HG03469 (cell line): Measurements from ENCODE around the gene OR52M1.

Experiments
- ATAC-seq: cut with Tn5 transposase; IDR thresholded peaks from one replicate; pipeline ENCODE4 v1.9.1; 2021; ENCODE audit warnings: mild to moderate bottlenecking, moderate library complexity, moderate number of reproducible peaks; ENCODE audit not compliant: unreplicated experiment

The OR52M1 gene

DNA sequence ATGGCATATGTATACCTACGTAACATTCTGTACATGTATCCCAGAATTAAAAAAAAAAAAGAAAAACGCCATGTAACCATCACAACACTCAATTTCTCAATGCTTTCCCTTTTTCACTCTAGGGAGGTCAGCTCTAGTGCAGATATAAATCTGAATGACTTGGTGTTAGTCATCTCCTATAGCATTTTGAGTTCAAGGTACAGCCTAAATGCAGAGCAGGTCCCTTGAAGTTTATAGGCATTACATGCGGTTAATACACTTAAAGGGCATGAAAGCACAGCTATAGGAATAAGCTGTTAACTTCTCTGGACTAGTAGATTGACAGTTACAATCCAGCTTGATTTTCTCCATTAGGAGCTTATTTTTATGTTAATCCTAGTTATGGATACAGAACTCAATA, 20.4 kb downstream of the OR52M1 start:
- ATAC-seq = no peak

DNA sequence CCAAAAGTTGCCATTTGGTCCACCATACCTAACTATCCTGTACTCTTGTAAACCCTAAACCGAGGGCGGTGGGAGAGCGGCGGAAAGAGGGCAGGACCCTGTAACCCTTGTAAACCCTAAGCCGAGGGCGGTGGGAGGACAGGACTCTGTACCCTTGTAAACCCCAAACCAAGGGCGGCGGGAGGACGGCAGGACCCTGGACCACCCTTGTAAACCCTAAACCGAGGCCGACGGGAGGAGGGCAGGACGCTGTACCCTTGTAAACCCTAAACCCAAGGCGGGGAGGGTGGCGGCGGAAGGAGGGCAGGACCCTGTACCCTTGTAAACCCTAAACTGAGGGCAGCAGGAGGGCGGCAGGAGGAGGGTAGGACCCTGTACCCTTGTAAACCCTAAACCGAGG, 24.1 kb downstream of the OR52M1 start:
- ATAC-seq = no peak

DNA sequence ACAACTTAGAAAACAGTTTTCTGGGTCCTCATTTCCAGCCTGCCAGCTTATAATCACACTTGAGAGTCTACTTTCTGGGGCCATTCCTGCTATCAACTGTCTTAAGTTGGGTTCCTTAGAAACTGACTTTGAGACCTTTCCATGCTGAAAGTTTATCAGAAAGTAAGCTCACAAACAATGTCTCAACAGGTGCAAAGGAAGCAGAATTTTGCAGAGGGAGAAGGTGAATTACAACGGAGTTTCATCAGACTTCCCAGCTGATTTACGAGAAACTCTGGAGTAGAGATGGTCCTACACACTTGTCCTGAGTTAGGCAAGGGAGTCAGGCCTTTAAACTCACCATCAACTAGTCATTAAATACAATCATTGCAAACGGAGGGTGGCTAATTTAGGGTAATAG, 31.9 kb downstream of the OR52M1 start:
- ATAC-seq = no peak

GRCh38 chr11:4577761-4578160, 32.8 kb downstream of the OR52M1 start:
- no peak for ATAC-seq

DNA sequence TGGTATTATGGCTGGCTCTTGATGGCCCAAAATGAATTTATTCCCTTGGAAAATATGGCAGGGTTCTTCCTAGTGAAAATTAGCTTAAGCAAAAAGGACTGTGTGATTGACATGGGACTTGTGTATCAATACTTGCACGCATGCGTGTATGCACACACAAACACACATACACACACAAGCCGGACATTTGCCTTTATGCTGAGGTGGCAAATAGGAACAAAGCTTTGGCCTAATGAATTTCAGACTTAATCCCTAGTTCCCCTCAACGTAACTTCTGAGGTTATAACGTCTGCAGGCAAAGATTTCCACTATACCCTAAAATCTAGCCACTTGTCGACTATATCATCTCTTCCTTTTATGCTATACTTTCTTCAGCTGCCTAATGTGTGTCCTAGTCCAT, 33.6 kb downstream of the OR52M1 start:
- ATAC-seq = no peak

DNA sequence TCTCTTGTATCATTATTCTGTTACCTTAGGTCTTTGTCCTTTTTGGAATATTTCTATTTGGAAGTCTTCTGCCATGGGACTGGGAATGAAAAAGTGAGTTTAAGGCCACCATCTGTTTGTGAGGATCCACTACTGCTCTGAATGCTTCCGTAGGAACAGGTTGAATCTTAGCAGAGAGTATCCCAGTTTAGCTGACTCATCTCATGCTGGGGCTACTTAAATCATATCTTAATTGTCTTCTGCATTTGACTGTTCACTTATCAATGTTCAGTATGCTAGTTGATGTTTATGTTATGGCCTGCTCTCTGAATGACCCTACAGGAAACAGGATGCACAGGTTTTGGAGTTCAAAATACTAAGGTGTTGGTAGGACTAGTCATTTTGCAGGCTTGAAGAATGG, 35.1 kb downstream of the OR52M1 start:
- ATAC-seq = no peak

DNA sequence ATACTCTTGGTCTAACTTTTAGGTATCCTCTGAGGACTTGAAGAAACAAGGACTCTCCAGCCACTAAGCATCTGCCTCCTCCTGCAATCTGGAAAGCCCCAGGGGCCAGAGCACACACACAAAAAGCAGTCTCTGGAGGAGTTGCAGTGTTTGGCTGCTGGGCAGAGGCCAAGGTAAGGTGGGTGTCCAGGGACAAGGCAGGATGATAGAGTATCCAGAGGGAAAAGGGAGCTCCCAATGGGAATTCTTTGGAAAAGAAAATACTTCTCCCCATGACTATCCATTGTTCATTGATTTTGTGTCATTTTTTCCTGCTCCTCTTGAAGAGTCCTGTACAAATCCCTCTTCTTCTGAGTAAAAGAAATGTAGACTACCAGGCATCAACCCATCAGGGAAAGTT, 36.5 kb downstream of the OR52M1 start, which contains the start of gene OR52I2:
Gene OR52I2, plus strand, starts transcription at position 301 of the 400 bp plus-strand sequence.
- no peak for ATAC-seq

GRCh38 chr11:4589017-4589416, 44.0 kb downstream of the OR52M1 start:
- ATAC-seq = no peak

GRCh38 chr11:4593739-4594138, 48.7 kb downstream of the OR52M1 start, which contains the start of gene OR52I1:
Gene OR52I1, plus strand, starts transcription at chr11:4594039. Its CDS starts 0 bp downstream, at chr11:4594039.
- no peak for ATAC-seq
